Glutamatergic neuron (in vitro differentiated cells): ENCODE results near the gene XAGE2. TPM values are rescaled to one million over a fixed set of nuclear protein-coding genes. Genes with fewer than 3 reads are reported as not detected.

Experiments
- DNase-seq: peaks from one replicate; pipeline ENCODE4 v3.0.0; 2022
- H3K27ac Mint-ChIP-seq: one replicate; pipeline ENCODE4 v1.8.0; 2020; ENCODE audit warnings: mild to moderate bottlenecking, mixed read lengths, inconsistent platforms; ENCODE audit not compliant: unreplicated experiment
- H3K27me3 Mint-ChIP-seq: one replicate; pipeline ENCODE4 v1.8.0; 2020; ENCODE audit warnings: mild to moderate bottlenecking, moderate library complexity, mixed read lengths, inconsistent platforms; ENCODE audit not compliant: unreplicated experiment
- H3K36me3 Mint-ChIP-seq: one replicate; pipeline ENCODE4 v1.8.0; 2020; ENCODE audit warnings: mild to moderate bottlenecking, mixed read lengths, inconsistent platforms; ENCODE audit not compliant: unreplicated experiment
- H3K4me1 Mint-ChIP-seq: one replicate; pipeline ENCODE4 v1.8.0; 2020; ENCODE audit warnings: mild to moderate bottlenecking, low read depth, mixed read lengths, inconsistent platforms; ENCODE audit not compliant: unreplicated experiment
- H3K4me3 Mint-ChIP-seq: one replicate; pipeline ENCODE4 v1.8.0; 2020; ENCODE audit warnings: mild to moderate bottlenecking, mixed read lengths, inconsistent platforms; ENCODE audit not compliant: unreplicated experiment
- H3K9me3 Mint-ChIP-seq: one replicate; pipeline ENCODE4 v1.8.0; 2020; ENCODE audit warnings: mild to moderate bottlenecking, moderate library complexity, mixed read lengths, inconsistent platforms; ENCODE audit not compliant: unreplicated experiment
- CTCF ChIP-seq: fragments of 200-600 bp; sonication (generic); IDR thresholded peaks from one replicate; pipeline ENCODE4 v1.5.0; 2021; ENCODE audit not compliant: partially characterized antibody, unreplicated experiment
- total RNA-seq: library from RNA; stranded (reverse); fragmentation: NEBNext Ultra II Directional; extraction: Animal tissue kit (Norgen Biotek cat#: 25700); gene quantifications from one replicate; pipeline ENCODE4 v1.2.1, GENCODE V29; 2021; ENCODE audit not compliant: unreplicated experiment

The XAGE2 gene
- total RNA-seq, 1 donor from 2014 or later: not detected

GRCh38 chrX:52359614-52360232 is 9.1 kb upstream of the XAGE2 start:
- Mint-ChIP-seq H3K4me3 (no peak overlapping the region), H3K27ac (no peak overlapping the region), H3K27me3 (no peaks in the 10 kb centered on the region), H3K36me3 (no peaks in the 10 kb centered on the region), H3K9me3 (no peaks in the 10 kb centered on the region), H3K4me1 (no peaks in the 10 kb centered on the region)
- TF ChIP-seq CTCF: no peak
- no peak for DNase-seq

- Mint-ChIP-seq H3K4me3 (no peak overlapping the region), H3K9me3 (no peaks in the 10 kb centered on the region), H3K27me3 (no peaks in the 10 kb centered on the region), H3K27ac (no peak overlapping the region), H3K36me3 (no peaks in the 10 kb centered on the region), H3K4me1 (no peaks in the 10 kb centered on the region)
- no peak for TF ChIP-seq CTCF
- DNase-seq: no peak
Measured at GRCh38 chrX:52361941-52362340, 6.9 kb upstream of the XAGE2 start.

- Mint-ChIP-seq H3K27me3 (no peaks in the 10 kb centered on the region), H3K9me3 (no peaks in the 10 kb centered on the region), H3K4me3 (no peak overlapping the region), H3K36me3 (no peaks in the 10 kb centered on the region), H3K27ac (no peak overlapping the region), H3K4me1 (no peaks in the 10 kb centered on the region)
- no peak for DNase-seq
- no peak for TF ChIP-seq CTCF
Measured at GRCh38 chrX:52363247-52363883, 5.5 kb upstream of the XAGE2 start.

GRCh38 chrX:52378870-52379269 is 10.0 kb downstream of the XAGE2 start:
- H3K27ac Mint-ChIP-seq: no peak overlapping the region

More at GRCh38 chrX:52378870-52379269, 10.0 kb downstream of the XAGE2 start:
- no peak for TF ChIP-seq CTCF
- no peak for DNase-seq
- Mint-ChIP-seq H3K4me1 (no peaks in the 10 kb centered on the region), H3K27me3 (no peaks in the 10 kb centered on the region), H3K9me3 (no peaks in the 10 kb centered on the region), H3K36me3 (no peaks in the 10 kb centered on the region), H3K4me3 (no peak overlapping the region)
